Measurements from ENCODE around the gene ADORA2A.
A peak's percentile ranks its signal among the peaks of the same experiment; 100 is the strongest.

Gene ADORA2A

GRCh38 chr22:24424001-24424900 is 3.1 kb upstream of the ADORA2A start:
- Histone ChIP-seq H3K9me3 (replicated peaks; ENCODE audit: insufficient read depth, low read length) (no peaks in the 10 kb centered on the region), H3K9me2 (replicated peaks; ENCODE audit: insufficient read depth, low read length) (no peaks in the 10 kb centered on the region), H3K4me3 (ENCODE audit: low read length) (peak overlapping the region; percentile 70), H3K9ac (ENCODE audit: low read length) (peak overlapping the region; percentile 42; the same call in 1 of the 2 replicates), H3K36me3 (replicated peaks; ENCODE audit: insufficient read depth, low read length) (no peaks in the 10 kb centered on the region), H3K27me3 (replicated peaks; ENCODE audit: insufficient read depth, low read length) (no peaks in the 10 kb centered on the region), H3K4me2 (ENCODE audit: low read depth, low read length) (peak overlapping the region; percentile 93), H3F3A (ENCODE audit: insufficient read depth, low read length) (peaks cover 25% of the 10 kb centered on the region), H3K79me2 (ENCODE audit: low read length) (peaks cover 15% of the 10 kb centered on the region), H2AFZ (ENCODE audit: low read length) (peak overlapping the region; percentile 74), H3K27ac (ENCODE audit: low read length) (no peak overlapping the region), H3K4me1 (ENCODE audit: low read length) (peaks cover 8% of the 10 kb centered on the region), H4K20me1 (ENCODE audit: insufficient read depth, low read length) (no peaks in the 10 kb centered on the region)
- TF ChIP-seq EZH2 (optimal IDR thresholded peaks at IDR 0.05; ENCODE audit: low read depth, low read length) = no peak
- no peak for TF ChIP-seq CTCF (IDR thresholded peaks at IDR 0.05; ENCODE audit: low read length)
- no peak for TF ChIP-seq EZH2phosphoT487 (IDR thresholded peaks at IDR 0.05; ENCODE audit: low read length)
- DNase-seq = peak; percentile 23

GRCh38 chr22:24424901-24425775 is 2.3 kb upstream of the ADORA2A start:
- Histone ChIP-seq H3K79me2 (ENCODE audit: low read length) (peaks cover 24% of the 10 kb centered on the region), H2AFZ (ENCODE audit: low read length) (no peak overlapping the region), H3K4me1 (ENCODE audit: low read length) (peaks cover 16% of the 10 kb centered on the region), H3K27me3 (replicated peaks; ENCODE audit: insufficient read depth, low read length) (no peaks in the 10 kb centered on the region), H3K4me3 (ENCODE audit: low read length) (no peak overlapping the region), H3F3A (ENCODE audit: insufficient read depth, low read length) (peaks cover 27% of the 10 kb centered on the region), H3K4me2 (ENCODE audit: low read depth, low read length) (peak overlapping the region; percentile 93; the same call in 1 of the 2 replicates), H3K9ac (ENCODE audit: low read length) (no peak overlapping the region), H3K27ac (ENCODE audit: low read length) (no peak overlapping the region), H3K9me3 (replicated peaks; ENCODE audit: insufficient read depth, low read length) (no peaks in the 10 kb centered on the region), H3K36me3 (replicated peaks; ENCODE audit: insufficient read depth, low read length) (no peaks in the 10 kb centered on the region), H3K9me2 (replicated peaks; ENCODE audit: insufficient read depth, low read length) (no peaks in the 10 kb centered on the region), H4K20me1 (ENCODE audit: insufficient read depth, low read length) (no peaks in the 10 kb centered on the region)
- no peak for TF ChIP-seq CTCF (IDR thresholded peaks at IDR 0.05; ENCODE audit: low read length)
- no peak for TF ChIP-seq EZH2phosphoT487 (IDR thresholded peaks at IDR 0.05; ENCODE audit: low read length)
- no peak for TF ChIP-seq EZH2 (optimal IDR thresholded peaks at IDR 0.05; ENCODE audit: low read depth, low read length)
- DNase-seq = no peak

GRCh38 chr22:24426436-24426835 is 963 bp upstream of the ADORA2A start:
- Histone ChIP-seq H2AFZ (ENCODE audit: low read length) (no peak overlapping the region), H4K20me1 (ENCODE audit: insufficient read depth, low read length) (no peaks in the 10 kb centered on the region), H3K36me3 (replicated peaks; ENCODE audit: insufficient read depth, low read length) (no peaks in the 10 kb centered on the region), H3K4me3 (ENCODE audit: low read length) (no peak overlapping the region), H3K9me3 (replicated peaks; ENCODE audit: insufficient read depth, low read length) (no peaks in the 10 kb centered on the region), H3K4me2 (ENCODE audit: low read depth, low read length) (no peak overlapping the region), H3K27me3 (replicated peaks; ENCODE audit: insufficient read depth, low read length) (no peaks in the 10 kb centered on the region), H3F3A (ENCODE audit: insufficient read depth, low read length) (peaks cover 27% of the 10 kb centered on the region), H3K4me1 (ENCODE audit: low read length) (peaks cover 29% of the 10 kb centered on the region), H3K79me2 (ENCODE audit: low read length) (peaks cover 37% of the 10 kb centered on the region), H3K9me2 (replicated peaks; ENCODE audit: insufficient read depth, low read length) (no peaks in the 10 kb centered on the region), H3K9ac (ENCODE audit: low read length) (no peak overlapping the region), H3K27ac (ENCODE audit: low read length) (no peak overlapping the region)
- TF ChIP-seq EZH2phosphoT487 (IDR thresholded peaks at IDR 0.05; ENCODE audit: low read length) = no peak
- no peak for TF ChIP-seq EZH2 (optimal IDR thresholded peaks at IDR 0.05; ENCODE audit: low read depth, low read length)
- no peak for TF ChIP-seq CTCF (IDR thresholded peaks at IDR 0.05; ENCODE audit: low read length)
- no peak for DNase-seq

Data from MM.1S (cell line).